CD4-positive, alpha-beta T cell treated with Interleukin-15 for 1 hour (primary cell): ENCODE measurements around the gene TRABD2A.
A peak's percentile ranks its signal among the peaks of the same experiment; 100 is the strongest.
"Not testable (repeated sequence)": the region's sequence is repeated elsewhere in the genome, so short reads cannot be mapped to it uniquely, and the experiment has no call there.

Source experiments
- DNase-seq: peaks from one replicate; pipeline ENCODE4 v3.0.0-alpha.2; 2020

Gene TRABD2A

GRCh38 chr2:84880645-84881521, at the start of gene TRABD2A:
TRABD2A (minus strand) TSS chr2:84881084; CDS start chr2:84881039, 45 bp downstream.
- DNase-seq = peak; percentile 47

- DNase-seq = no peak
These were observed 46.4 kb upstream of the TRABD2A start for GRCh38 chr2:84927275-84927627.

- peak; percentile 95 for DNase-seq
These were observed 45.0 kb upstream of the TRABD2A start for GRCh38 chr2:84925724-84926376.

GRCh38 chr2:84925336-84925723, 44.4 kb upstream of the TRABD2A start:
- DNase-seq = no peak

- DNase-seq = peak; percentile 62
These were observed 43.6 kb upstream of the TRABD2A start for GRCh38 chr2:84924173-84925106.

GRCh38 chr2:84923009-84923408, 42.1 kb upstream of the TRABD2A start:
- no peak for DNase-seq

GRCh38 chr2:84919885-84920580, 39.1 kb upstream of the TRABD2A start:
- peak; percentile 49 for DNase-seq

GRCh38 chr2:84918430-84918829, 37.5 kb upstream of the TRABD2A start:
- DNase-seq = no peak

GRCh38 chr2:84917821-84918220, 36.9 kb upstream of the TRABD2A start:
- DNase-seq = not testable (repeated sequence)

GRCh38 chr2:84915675-84916074, 34.8 kb upstream of the TRABD2A start:
- not testable (repeated sequence) for DNase-seq

- no peak for DNase-seq
These were observed 33.5 kb upstream of the TRABD2A start for GRCh38 chr2:84914334-84914733.

- no peak for DNase-seq
These were observed 32.1 kb upstream of the TRABD2A start for GRCh38 chr2:84912984-84913383.

GRCh38 chr2:84911135-84911678, 30.3 kb upstream of the TRABD2A start:
- DNase-seq = no peak

- DNase-seq = peak; percentile 59
These were observed 28.2 kb upstream of the TRABD2A start for GRCh38 chr2:84908948-84909713.

- DNase-seq = peak; percentile 73
These were observed 26.2 kb upstream of the TRABD2A start for GRCh38 chr2:84906900-84907714.

GRCh38 chr2:84906108-84906899, 25.4 kb upstream of the TRABD2A start:
- no peak for DNase-seq

- peak; percentile 90 for DNase-seq
These were observed 24.6 kb upstream of the TRABD2A start, which contains the start of gene TMSB10 for GRCh38 chr2:84905181-84906107. TMSB10 (plus strand) TSS chr2:84905656.

- no peak for DNase-seq
These were observed 23.9 kb upstream of the TRABD2A start for GRCh38 chr2:84904717-84905174.
